GM12891 (cell line): Measurements from ENCODE around the gene PSMB11.

ENCODE experiments used
- DNase-seq: peaks from one replicate; pipeline ENCODE4 v3.0.0; 2011; ENCODE audit warnings: low spot score; ENCODE audit not compliant: insufficient read length
- FAIRE-seq: peaks from 2 replicates; lab custom pipeline; 2011; peaks lifted over from hg19 to GRCh38; lab: Jason Lieb, UNC
- PAX5 ChIP-seq: IDR thresholded peaks from 2 replicates; pipeline ENCODE4 v1.6.1; 2011; ENCODE audit warnings: low read length, moderate library complexity, mild to moderate bottlenecking; ENCODE audit not compliant: insufficient read depth, severe bottlenecking
- POLR2A ChIP-seq: IDR thresholded peaks from 2 replicates; pipeline ENCODE4 v1.6.1; 2011; ENCODE audit warnings: low read depth, low read length, control low read depth
- POLR2AphosphoS5 ChIP-seq: IDR thresholded peaks from 2 replicates; pipeline ENCODE4 v1.6.1; 2011; ENCODE audit warnings: low read depth, low read length, control low read depth
- POU2F2 ChIP-seq: IDR thresholded peaks from 2 replicates; pipeline ENCODE4 v1.6.1; 2011; ENCODE audit warnings: low read depth, mild to moderate bottlenecking, control low read depth, low read length, moderate library complexity
- SPI1 ChIP-seq: IDR thresholded peaks from 2 replicates; pipeline ENCODE4 v1.6.1; 2011; ENCODE audit warnings: low read depth, low read length, control low read depth
- TAF1 ChIP-seq: IDR thresholded peaks from 2 replicates; pipeline ENCODE4 v1.6.1; 2011; ENCODE audit warnings: low read depth, low read length, control low read depth

PSMB11 gene

GRCh38 chr14:23051141-23052057 lies 9.4 kb downstream of the PSMB11 start:
- FAIRE-seq, result peak; percentile 5
- TF ChIP-seq POLR2A (no peak), SPI1 (no peak), POU2F2 (no peak), POLR2AphosphoS5 (no peak), TAF1 (no peak), PAX5 (no peak)
- no peak for DNase-seq

GRCh38 chr14:23052182-23052623 lies 10.2 kb downstream of the PSMB11 start:
- DNase-seq (no peak), FAIRE-seq (no peak)
- TF ChIP-seq PAX5 (no peak), SPI1 (no peak), POU2F2 (no peak), POLR2AphosphoS5 (no peak), POLR2A (no peak), TAF1 (no peak)

- FAIRE-seq (no peak), DNase-seq (no peak)
- TF ChIP-seq POLR2A, result no peak
- no peak for TF ChIP-seq SPI1
- no peak for TF ChIP-seq PAX5
- TF ChIP-seq POLR2AphosphoS5, result no peak
- TF ChIP-seq TAF1, result no peak
- no peak for TF ChIP-seq POU2F2
These were observed 10.7 kb downstream of the PSMB11 start for GRCh38 chr14:23052671-23053070.

- no peak for DNase-seq
- TF ChIP-seq PAX5, result no peak
- no peak for TF ChIP-seq TAF1
- TF ChIP-seq POU2F2, result no peak
- no peak for TF ChIP-seq SPI1
- TF ChIP-seq POLR2A, result no peak
- TF ChIP-seq POLR2AphosphoS5, result no peak
- no peak for FAIRE-seq
These were observed 11.4 kb downstream of the PSMB11 start for GRCh38 chr14:23053426-23053825.

- TF ChIP-seq PAX5 (no peak), POLR2A (no peak), TAF1 (no peak), SPI1 (no peak), POLR2AphosphoS5 (no peak), POU2F2 (no peak)
- FAIRE-seq (no peak), DNase-seq (no peak)
These were observed 12.2 kb downstream of the PSMB11 start for GRCh38 chr14:23054000-23054811.

GRCh38 chr14:23055147-23055550 lies 13.1 kb downstream of the PSMB11 start:
- DNase-seq (no peak), FAIRE-seq (no peak)
- TF ChIP-seq POLR2A, result no peak
- no peak for TF ChIP-seq TAF1
- TF ChIP-seq POLR2AphosphoS5, result no peak
- TF ChIP-seq PAX5, result no peak
- no peak for TF ChIP-seq SPI1
- no peak for TF ChIP-seq POU2F2

- FAIRE-seq, result no peak
- TF ChIP-seq POLR2AphosphoS5, result no peak
- no peak for TF ChIP-seq PAX5
- no peak for TF ChIP-seq POU2F2
- no peak for TF ChIP-seq POLR2A
- no peak for TF ChIP-seq SPI1
- TF ChIP-seq TAF1, result no peak
- DNase-seq, result no peak
These were observed 13.7 kb downstream of the PSMB11 start for GRCh38 chr14:23055621-23056144.

- peak; percentile 94 for DNase-seq
- FAIRE-seq, result peak; percentile 87
- TF ChIP-seq POLR2AphosphoS5 (no peak), PAX5 (no peak), POLR2A (no peak), SPI1 (no peak), POU2F2 (no peak), TAF1 (no peak)
These were observed 14.3 kb downstream of the PSMB11 start for GRCh38 chr14:23056145-23056955.
